GM21390 (cell line): ENCODE results near the gene NOX3.

ENCODE experiments used
- ATAC-seq: cut with Tn5 transposase; IDR thresholded peaks from one replicate; pipeline ENCODE4 v1.9.1; 2021; ENCODE audit not compliant: unreplicated experiment

The NOX3 gene

DNA sequence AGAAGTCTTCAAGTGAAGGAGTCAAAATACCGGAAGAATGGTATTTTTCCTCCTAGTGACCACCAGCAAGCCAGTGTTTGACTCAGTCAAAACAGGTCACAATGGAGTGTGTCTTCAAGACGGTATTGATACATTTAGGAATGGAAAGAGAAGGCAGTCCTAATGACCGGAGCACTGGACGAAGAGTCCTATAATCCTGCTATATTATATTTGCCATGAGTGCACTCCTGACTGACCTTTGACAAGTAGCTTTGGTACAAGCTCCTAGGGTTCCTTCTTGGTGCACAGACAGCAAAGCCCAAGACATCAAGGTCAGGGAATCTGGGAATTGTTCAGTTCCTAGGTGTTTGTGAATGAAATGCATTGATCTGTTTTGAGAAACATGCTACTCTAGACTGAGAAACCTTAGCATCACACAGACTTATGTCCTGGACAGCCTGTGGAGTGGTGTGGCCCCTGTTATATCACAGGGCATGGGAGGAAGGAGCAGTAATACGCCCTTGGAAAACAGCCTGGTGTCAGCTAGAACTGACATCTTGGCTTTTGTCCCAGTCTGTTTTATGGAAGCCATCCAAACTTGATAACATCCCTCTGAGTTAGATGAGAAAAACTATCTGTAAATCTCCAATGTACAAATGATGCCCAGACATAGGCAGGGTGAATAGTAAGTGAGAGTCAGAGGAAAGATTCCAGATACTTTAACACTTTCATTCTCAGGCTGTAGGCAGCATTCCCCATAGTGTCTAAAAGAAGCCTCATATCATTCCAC, 18.5 kb downstream of the NOX3 start:
- no peak for ATAC-seq

DNA sequence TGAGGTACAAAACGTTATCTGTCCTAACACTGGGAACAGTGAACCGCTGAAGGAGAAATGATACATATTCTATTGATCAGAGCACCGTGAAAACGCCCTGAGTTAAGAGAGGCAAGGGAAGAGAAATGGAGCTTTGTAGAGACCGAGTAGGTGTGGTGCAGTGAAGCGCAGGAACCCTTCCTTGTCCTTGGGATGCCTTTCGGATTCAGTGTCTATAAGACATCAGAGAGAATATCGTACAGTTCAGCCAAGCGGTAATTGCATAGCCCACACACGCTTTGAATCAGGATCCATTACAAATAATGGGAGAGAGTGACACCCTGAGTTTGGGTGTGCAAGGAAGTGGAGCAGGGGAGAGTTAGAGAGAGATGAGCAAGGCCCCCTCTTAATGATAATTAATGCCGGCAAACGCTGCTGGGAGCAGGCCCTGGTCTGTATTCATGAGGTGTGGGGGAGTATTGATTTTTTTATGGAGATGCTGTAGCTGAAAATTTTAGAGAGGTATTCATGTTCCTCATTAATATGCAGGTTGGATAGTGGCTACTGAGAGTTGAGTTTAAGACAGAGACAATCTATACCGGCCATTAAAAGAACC, 20.7 kb downstream of the NOX3 start:
- no peak for ATAC-seq

DNA sequence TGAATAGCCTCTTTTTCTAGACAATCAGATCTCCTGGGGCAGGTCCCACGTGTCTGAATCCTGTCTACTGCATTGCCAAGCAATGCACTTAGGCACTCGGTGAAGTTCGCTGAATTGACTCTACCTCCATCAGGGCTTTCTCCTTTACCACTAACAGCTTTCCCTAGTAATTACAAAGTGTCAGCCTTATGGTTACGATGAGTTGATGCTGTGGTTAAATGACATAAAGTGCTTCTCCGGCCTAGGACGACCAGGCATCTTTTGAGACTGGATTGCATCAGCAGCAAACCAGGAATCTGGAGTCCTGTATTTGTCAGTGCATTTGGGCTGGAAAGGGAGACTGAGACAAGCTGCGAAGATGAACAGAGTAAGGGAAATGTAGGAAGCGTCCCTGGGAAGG, 21.5 kb downstream of the NOX3 start:
- ATAC-seq = no peak

DNA sequence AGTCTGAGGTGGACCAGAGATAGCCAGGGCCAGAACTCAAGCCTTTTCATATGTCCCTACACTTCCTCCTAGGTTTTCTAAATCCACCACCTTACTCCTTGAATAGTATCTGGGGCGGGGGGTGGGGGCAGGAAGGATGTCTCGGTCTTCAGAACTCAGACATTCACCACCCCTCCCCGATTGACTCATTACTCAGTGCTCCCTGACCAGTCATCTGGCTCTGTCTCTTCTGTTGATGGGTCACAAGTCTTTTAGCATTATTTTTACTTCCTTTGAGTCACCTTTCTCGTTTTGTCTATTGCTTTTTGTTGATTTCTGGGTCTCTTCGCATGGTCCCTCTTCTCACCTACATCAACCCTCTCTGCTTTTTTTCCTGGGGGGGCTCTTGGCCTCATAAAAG, 23.3 kb downstream of the NOX3 start:
- no peak for ATAC-seq

DNA sequence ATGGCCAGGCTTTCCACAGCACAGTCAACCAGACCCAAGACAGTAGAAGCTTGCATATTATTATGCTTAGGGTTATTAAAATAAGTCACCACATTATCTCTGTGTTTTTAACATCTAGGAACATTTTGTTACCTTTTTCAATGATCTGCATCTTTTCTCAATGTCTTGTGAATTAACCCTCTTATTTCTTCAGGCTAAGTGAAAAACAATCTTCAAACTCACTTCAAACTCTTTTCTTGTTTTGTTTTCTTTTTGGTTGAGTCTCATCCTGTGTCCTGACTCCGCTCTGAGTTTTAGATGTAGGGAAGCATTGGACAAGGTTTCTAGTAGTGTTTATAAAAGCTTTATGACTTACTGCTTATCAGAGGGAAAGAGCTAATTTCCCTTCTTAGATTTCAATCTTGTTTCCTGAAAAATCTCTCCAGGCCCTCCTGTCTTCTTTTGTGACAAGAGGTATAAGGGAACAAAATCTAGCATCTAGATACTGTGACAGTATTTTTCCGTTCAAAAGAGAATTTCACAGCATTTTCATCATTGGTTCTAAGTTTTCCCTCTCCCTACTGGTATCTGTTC, 26.2 kb downstream of the NOX3 start:
- ATAC-seq = no peak

DNA sequence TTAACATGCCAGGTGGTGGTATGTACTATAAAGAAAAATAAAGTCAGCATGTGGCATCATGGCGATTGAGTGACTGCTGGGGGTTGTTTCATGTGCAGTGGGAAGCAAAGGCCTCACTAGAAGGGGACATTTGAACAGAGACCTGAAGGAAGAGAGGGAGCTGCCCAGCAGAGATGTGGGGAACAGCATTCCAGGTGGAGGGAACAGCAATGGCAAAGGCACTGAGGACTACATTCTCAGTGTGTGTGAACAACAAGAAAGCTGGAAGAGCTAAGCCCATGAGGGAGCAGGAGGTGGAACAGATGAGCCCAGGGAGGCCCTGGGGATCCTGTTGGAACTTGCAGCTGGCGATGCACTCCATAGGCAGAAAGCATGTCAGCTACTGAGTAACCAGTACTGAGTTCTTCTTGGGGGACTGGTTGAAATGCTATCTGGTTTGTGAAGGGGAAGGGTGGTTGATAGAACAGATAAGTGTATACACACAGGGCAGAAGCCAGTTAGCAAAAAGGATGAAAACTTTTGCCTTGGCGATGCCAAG, 29.2 kb downstream of the NOX3 start:
- no peak for ATAC-seq

DNA sequence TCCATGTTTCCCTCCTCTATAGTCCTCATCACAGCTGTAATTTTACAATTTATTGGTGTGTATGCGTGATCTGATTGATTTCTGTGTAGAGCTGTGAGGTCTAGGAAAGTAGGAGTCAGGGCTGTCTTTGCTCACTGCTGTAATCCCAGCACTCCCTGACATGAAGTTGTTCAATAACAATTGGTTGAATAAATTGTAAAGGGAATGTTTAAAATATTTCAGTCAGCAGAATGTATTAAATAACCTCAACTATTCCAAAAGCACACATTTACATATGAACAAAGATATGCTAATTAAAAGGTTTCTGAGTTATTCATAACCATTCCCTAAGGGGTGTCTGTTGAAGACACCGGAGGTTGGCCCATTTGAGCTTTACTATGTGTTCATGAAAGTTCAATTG, 31.5 kb downstream of the NOX3 start:
- no peak for ATAC-seq

DNA sequence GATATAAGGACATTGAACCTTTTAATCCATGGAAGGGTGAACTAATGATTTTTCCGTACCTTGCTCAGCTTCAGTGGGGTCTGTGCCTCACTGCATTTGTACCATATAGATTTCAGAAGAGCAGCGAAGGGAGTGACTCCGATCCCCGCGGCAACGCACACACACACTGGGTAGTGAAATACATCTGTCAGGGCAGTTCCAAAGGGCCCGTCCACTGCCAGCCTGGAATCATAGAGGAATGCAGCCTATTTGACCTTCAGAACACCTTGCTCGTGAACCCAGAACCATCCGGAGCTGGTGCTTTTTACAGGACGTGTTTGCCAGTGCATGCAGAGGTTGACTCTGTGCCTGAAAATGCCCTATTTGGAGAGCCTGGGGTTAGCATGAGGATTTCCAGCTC, 33.0 kb downstream of the NOX3 start:
- no peak for ATAC-seq

DNA sequence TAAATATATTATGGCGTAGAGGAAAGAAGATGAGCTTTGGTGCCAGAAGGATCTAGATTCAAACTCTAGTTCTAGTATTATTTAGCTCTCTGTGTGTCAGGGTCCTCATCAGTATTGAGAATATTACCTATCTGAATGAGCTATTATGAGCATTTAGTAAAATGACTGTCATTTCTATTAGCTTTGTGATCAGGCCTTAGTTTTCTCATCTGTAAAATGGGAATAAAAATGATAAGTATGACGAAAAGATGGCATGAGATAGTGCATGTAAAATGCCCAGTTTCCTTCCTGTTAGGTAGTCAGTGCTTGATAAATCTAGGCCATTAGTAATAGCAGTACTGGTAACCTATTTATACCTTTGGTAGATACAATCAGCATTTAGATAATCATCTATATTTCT, 35.1 kb downstream of the NOX3 start:
- ATAC-seq = no peak

DNA sequence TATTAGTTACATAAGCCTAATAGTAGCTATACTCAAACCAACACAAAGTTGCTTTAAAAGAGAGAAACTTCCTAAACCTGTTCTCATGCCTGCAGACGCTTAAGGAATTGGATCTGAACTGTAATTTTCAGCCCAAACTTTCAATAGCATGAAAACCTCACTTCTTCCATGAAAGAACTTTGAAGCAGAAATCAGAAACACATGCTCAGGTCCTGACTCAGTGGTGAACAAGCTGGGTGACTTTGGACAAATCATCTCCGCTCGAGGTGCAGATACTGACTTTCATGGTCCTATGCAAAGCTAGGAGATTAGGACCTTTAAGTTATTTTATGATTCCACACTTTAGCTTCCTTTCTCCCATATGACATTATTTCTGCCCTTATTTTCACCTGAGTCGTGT, 36.5 kb downstream of the NOX3 start:
- ATAC-seq = no peak

DNA sequence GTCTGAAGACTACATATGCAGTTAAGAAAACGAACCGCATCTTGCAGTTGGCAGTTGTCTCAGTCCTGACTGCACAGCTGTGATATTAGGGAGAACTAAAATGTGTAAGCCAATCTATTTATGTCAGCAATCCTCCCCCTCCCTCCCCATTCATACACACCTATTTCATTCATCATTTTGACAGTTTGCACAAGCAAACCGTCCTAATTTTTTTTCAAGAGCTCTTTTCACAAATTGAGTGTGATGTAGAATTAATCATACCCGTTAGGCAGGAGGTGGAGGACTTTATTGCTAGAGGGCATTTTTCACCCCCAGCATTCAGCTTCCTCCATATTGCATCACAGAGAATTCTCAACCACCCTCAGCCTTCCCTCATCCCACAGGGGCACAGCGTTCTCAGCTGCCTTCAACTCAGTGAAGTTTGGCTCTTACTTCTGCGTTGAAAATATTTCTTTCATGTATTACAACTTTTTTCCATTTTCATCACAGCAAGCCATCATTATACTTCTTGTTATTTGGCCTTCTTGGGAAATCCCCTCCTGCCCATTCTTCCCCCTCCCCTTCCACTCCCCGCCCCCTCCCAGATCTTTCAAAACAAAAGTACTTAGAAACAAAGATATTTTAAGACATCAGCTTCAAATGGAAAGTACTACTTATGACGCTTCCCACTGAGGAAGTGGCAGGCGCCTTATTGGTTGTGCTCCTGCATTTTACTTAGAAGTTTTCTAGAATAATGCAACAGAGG, 37.5 kb downstream of the NOX3 start:
- peak; percentile 55 for ATAC-seq

DNA sequence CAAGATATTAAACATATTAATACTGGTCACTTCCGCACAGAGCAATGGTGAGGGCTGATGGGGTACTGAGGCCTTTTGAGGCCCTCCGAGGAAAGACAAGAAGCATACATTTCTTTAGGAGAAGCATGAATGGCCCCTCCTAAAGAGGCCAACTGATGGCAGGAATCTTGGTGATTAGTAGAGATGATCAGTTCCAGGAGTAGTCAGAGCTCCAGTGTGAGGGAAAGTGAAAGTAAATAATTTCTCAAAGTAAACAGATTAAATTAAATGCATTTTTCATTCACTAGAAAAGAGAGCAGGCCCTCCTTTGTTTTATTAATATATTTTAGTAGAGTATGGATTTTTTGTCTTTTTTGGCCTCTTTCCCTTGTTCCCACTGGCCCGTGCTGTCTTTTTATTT, 38.2 kb downstream of the NOX3 start:
- peak; percentile 29 for ATAC-seq

DNA sequence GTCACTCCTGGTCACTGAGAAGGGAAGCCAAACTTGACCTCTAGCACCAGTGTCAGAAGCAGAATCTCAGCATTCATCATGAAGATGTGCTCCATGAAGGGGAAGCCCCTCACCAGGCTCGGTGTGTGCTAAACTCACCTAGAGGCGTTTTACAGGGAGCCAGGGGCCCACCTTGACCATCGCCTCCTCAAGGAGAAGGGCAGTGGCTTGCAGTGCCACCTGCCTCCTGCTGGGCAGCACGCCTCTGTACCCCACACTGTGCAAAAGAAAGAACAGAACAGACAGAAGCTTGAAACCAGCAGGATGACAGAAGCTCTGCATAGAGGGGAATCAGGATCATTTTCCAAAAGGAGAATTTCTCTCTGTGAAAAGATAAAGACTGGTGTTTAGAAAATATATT, 39.7 kb downstream of the NOX3 start:
- ATAC-seq = no peak

DNA sequence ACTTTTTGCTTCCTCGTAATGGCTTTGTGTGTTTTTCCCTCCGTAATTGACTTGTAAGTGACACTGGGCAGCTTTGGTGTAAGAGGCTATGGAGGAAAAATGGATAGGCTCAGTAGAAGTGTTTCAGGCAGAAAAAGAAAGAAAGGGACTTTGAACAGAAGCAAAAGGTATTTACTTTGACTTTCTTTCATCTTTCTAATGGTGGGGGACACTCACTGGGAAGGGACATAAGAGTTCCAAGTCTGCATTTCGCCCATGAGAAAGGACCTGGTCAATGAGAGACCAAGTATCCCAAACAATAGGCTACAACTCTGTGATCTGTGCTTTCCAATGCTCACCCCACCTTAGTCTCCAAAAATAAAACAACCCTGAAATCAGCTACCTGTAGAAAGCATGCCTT, 41.6 kb downstream of the NOX3 start:
- ATAC-seq = no peak

DNA sequence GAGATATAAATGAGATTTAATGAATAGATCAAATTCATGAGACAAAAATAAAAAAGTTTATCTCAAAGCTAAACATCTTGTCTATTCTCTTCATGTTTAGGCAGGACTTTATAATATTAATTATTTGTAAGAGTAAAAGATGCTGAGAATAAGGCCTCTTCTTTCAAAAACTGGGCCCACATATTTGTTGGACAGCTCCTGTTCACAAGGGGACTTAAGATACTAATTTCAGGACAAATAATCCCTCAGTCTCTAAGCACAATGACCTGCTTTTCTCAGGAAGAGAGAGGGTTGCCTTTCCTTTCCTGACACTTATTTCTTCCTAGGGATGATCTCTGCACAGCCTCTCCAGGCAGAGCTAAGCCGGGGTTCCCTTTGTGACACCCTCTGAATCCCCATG, 43.3 kb downstream of the NOX3 start:
- ATAC-seq = no peak

DNA sequence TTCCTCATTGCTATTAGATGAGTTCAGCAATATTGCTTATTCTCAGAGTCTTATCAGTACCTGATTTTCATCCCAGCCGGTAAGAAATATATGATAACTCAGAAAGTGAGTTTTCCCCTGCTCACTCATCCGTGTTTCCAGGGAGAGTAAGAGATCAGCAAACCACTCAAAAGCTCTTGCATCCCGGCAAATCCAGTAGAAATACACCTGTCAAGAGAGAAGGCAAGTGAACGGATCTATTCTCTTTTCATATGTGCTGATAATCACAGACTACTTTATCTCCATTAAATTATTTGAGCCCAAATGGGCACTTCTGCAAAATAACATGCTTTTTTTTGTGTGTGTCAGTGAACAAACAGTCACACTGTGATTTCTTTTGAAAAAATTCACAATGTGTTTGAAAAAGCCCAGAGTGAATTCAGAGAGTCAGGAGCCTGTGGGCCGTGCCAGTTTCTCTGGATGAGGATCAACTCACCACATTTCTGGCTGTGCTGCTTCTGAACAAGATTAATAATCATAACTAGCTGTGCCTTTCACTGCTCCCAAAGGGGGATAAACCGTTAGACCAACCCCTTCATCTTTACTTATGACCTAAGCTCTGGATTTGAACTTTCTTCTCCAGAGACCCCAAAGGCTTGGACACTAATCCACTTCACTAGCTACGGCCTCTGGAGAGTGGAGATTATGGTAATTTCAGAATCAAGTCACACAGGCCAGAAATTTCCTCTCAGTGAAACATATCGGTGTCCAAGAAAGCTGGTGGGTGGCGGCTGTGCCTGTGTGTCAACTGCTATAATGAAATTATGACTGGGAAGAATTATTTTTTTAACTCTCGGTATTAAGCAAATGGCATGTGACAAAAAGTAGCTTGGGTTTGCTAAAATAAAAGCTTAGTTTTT, 44.2 kb downstream of the NOX3 start:
- ATAC-seq = no peak

DNA sequence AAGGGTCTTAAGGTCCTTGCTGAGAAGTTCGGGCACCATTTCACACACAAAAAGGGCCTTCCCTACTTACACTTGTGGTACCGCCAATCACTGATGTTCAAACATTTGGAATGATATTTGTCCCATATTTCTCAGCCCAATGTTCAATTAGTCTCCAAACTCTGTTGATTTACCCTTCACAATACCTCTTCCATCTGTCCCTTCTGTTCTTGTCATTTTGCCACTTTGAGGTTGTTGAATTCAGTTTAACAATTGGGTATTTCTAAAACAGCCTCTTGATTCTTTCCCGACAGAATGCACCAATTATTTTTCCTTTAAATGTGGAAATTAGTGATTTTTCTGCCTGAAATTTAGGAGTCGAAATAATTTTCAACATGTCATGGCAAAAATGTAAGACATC, 46.2 kb downstream of the NOX3 start:
- ATAC-seq = no peak

DNA sequence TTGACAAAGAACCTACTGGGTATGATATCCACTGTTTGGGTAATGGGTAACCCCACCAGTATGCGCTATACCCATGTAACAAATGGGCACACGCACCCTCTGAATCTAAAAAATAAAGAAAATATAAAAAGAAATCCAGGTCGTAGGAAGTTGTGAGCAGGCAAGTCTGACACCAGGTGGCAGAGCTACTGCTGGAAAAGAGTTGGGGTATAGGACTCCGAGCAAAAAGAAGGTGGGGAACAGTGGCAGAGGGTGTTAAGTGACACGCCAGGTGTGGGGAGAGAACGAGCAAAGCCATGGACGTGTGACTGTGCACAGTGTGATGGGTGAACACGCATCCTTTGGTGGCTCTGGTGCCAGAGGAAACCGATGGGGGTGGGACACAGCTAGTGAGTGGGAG, 46.7 kb downstream of the NOX3 start:
- ATAC-seq = no peak

DNA sequence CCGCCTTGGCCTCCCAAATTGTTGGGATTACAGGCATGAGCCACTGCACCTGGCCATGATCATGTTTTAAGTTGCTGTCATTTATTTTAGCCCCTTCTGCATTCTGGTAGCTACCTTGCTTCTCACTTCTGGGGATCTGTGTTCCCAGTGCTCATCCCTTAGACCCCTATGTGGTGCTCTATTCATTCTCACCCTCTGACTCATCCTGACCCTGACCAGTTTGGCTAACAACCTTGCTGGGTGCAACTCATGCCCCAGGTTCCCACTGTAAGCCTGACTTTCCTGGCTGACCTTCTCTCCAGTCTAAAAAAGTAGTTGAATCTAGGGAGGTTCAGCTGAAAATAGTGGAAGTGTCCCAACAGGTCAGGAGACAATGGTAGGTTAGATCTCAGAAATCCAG, 47.4 kb downstream of the NOX3 start:
- ATAC-seq = no peak

DNA sequence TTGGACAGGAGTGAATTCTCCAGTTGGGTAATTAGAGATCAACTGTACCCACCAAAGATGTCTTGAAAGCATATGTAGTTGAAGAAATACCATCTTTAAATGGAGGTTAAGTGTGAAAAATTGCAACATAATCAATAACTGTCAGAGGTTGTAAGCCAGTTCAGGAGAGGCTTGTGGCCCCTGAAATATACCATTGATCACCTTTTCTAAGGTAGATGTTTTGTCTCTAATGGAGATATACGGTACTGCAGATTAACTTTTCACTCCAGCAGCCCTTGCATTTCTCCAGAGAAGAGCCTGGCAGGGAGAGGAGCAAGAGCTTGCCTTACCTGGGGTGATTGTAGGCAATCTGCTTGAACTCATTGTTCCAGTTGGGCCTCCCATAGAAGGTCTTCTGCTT, 48.8 kb downstream of the NOX3 start:
- ATAC-seq = no peak

DNA sequence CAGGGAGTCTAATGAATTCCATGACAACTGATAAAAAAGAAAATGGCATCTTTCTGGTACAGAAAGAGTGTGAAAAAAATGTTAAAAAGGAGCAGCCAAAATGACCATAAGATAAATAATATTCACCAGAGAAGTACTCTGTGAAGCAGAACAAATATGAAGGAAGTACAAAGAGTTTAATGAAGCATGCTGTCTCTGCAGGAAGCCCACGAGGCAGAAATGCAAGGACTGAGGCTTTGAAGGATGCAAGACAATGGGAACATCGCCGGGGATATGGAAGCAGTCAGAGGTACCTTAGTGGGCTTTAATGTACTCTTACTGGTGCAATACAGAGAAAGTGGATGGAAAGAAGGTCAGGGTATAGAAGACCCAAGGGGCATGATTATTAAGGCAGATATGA, 50.7 kb downstream of the NOX3 start:
- no peak for ATAC-seq
